HFFc6 (cell line): Measurements from ENCODE around the gene DOC2A. TPM values are rescaled to one million over a fixed set of nuclear protein-coding genes. Genes with fewer than 3 reads are reported as not detected.
A peak's percentile ranks its signal among the peaks of the same experiment; 100 is the strongest.

Experiments used
- DNase-seq: peaks from one replicate; pipeline ENCODE4 v3.0.0-alpha.2; 2018
- H3K27ac Mint-ChIP-seq: 2 replicates; pipeline ENCODE4 v1.8.0; 2020; ENCODE audit warnings: mild to moderate bottlenecking, mixed read lengths
- H3K27me3 Mint-ChIP-seq: 2 replicates; pipeline ENCODE4 v1.8.0; 2021; ENCODE audit warnings: mild to moderate bottlenecking, moderate library complexity, mixed read lengths; ENCODE audit not compliant: insufficient read depth
- H3K36me3 Mint-ChIP-seq: 2 replicates; pipeline ENCODE4 v1.8.0; 2021; ENCODE audit warnings: low read depth, mixed read lengths
- H3K4me1 Mint-ChIP-seq: 2 replicates; pipeline ENCODE4 v1.8.0; 2020; ENCODE audit warnings: low read depth, mixed read lengths
- H3K4me3 Mint-ChIP-seq: 2 replicates; pipeline ENCODE4 v1.8.0; 2020; ENCODE audit warnings: mild to moderate bottlenecking, moderate library complexity, mixed read lengths
- H3K9me3 Mint-ChIP-seq: 2 replicates; pipeline ENCODE4 v1.8.0; 2020; ENCODE audit warnings: mild to moderate bottlenecking, mixed read lengths
- CTCF ChIP-seq: fragments of 200-600 bp; sonication (generic); IDR thresholded peaks from 2 replicates; pipeline ENCODE4 v1.5.0; 2021; ENCODE audit warnings: antibody characterized with exemption, mild to moderate bottlenecking
- total RNA-seq, 6 experiments: library from RNA; stranded (reverse); fragmentation: NEBNext Ultra II Directional; extraction: Animal tissue kit (Norgen Biotek cat#: 25700); gene quantifications; 2 replicates in 1 of 6; 3 replicates in 5 of 6; pipeline ENCODE4 v1.2.3, GENCODE V29; 2021

Gene DOC2A
- total RNA-seq, 6 experiments from 2014 or later: 0.19 to 0.30 TPM; not detected in 4

GRCh38 chr16:29972500-29972899 lies 38.3 kb downstream of the DOC2A start:
- peaks cover 34% of the 10 kb centered on the region for H3K36me3 Mint-ChIP-seq
- no peak overlapping the region for H3K4me3 Mint-ChIP-seq
- H3K27ac Mint-ChIP-seq: no peak overlapping the region
- no peak for TF ChIP-seq CTCF
- H3K4me1 Mint-ChIP-seq: peaks cover 34% of the 10 kb centered on the region
- peaks cover 6% of the 10 kb centered on the region; the same call in 1 of the 2 replicates for H3K9me3 Mint-ChIP-seq
- H3K27me3 Mint-ChIP-seq: peaks cover 8% of the 10 kb centered on the region; the same call in 1 of the 2 replicates
- DNase-seq: no peak

GRCh38 chr16:29971304-29971703 lies 39.5 kb downstream of the DOC2A start:
- H3K4me1 Mint-ChIP-seq: peaks cover 24% of the 10 kb centered on the region
- no peak overlapping the region for H3K4me3 Mint-ChIP-seq
- TF ChIP-seq CTCF: no peak
- peaks cover 6% of the 10 kb centered on the region; the same call in 1 of the 2 replicates for H3K9me3 Mint-ChIP-seq
- H3K27me3 Mint-ChIP-seq: 0 out of 2 replicates have a peak, but pooled peaks cover 4% of the 10 kb centered on the region
- H3K36me3 Mint-ChIP-seq: peaks cover 34% of the 10 kb centered on the region
- DNase-seq: no peak
- H3K27ac Mint-ChIP-seq: no peak overlapping the region

- Mint-ChIP-seq H3K9me3 (peaks cover 2% of the 10 kb centered on the region; the same call in 1 of the 2 replicates), H3K4me1 (peaks cover 6% of the 10 kb centered on the region), H3K27ac (no peak overlapping the region), H3K36me3 (peaks cover 24% of the 10 kb centered on the region), H3K27me3 (no peaks in the 10 kb centered on the region), H3K4me3 (no peak overlapping the region)
- no peak for TF ChIP-seq CTCF
- DNase-seq: no peak
Observed at GRCh38 chr16:29968205-29968604, 42.6 kb downstream of the DOC2A start.

GRCh38 chr16:29963021-29963743 lies 47.6 kb downstream of the DOC2A start:
- no peaks in the 10 kb centered on the region for H3K36me3 Mint-ChIP-seq
- no peaks in the 10 kb centered on the region; the same call in 1 of the 2 replicates for H3K27me3 Mint-ChIP-seq
- no peak for DNase-seq
- TF ChIP-seq CTCF: no peak
- H3K9me3 Mint-ChIP-seq: no peaks in the 10 kb centered on the region
- H3K4me3 Mint-ChIP-seq: peak overlapping the region; percentile 96
- H3K4me1 Mint-ChIP-seq: peaks cover 19% of the 10 kb centered on the region
- H3K27ac Mint-ChIP-seq: peak overlapping the region; percentile 93

GRCh38 chr16:29962344-29962994 lies 48.4 kb downstream of the DOC2A start:
- Mint-ChIP-seq H3K4me1 (peaks cover 19% of the 10 kb centered on the region), H3K9me3 (no peaks in the 10 kb centered on the region), H3K27me3 (no peaks in the 10 kb centered on the region; the same call in 1 of the 2 replicates), H3K36me3 (no peaks in the 10 kb centered on the region), H3K4me3 (peak overlapping the region; percentile 96), H3K27ac (peak overlapping the region; percentile 93)
- no peak for TF ChIP-seq CTCF
- peak; percentile 7 for DNase-seq
